ENCODE measurements around the gene B3GNT3.

GRCh38 chr19:17758515-17758914, 36.4 kb upstream of the B3GNT3 start:
- TF ChIP-seq POLR2AphosphoS5 (IDR thresholded peaks at IDR 0.05) (no peak), POLR2A (IDR thresholded peaks at IDR 0.05) (no peak)
- TF ChIP-seq, protein P1, sequence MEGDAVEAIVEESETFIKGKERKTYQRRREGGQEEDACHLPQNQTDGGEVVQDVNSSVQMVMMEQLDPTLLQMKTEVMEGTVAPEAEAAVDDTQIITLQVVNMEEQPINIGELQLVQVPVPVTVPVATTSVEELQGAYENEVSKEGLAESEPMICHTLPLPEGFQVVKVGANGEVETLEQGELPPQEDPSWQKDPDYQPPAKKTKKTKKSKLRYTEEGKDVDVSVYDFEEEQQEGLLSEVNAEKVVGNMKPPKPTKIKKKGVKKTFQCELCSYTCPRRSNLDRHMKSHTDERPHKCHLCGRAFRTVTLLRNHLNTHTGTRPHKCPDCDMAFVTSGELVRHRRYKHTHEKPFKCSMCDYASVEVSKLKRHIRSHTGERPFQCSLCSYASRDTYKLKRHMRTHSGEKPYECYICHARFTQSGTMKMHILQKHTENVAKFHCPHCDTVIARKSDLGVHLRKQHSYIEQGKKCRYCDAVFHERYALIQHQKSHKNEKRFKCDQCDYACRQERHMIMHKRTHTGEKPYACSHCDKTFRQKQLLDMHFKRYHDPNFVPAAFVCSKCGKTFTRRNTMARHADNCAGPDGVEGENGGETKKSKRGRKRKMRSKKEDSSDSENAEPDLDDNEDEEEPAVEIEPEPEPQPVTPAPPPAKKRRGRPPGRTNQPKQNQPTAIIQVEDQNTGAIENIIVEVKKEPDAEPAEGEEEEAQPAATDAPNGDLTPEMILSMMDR (IDR thresholded peaks at IDR 0.05): no peak
